Prostate gland (tissue), 2 donors: ENCODE measurements around the gene GPRC5B. TPM values are rescaled to one million over a fixed set of nuclear protein-coding genes. Genes with fewer than 3 reads are reported as not detected.

ENCODE experiments used
- DNase-seq: peaks from one replicate; pipeline ENCODE4 v3.0.0-alpha.2; 2019; ENCODE audit warnings: low spot score
- H3K27ac ChIP-seq, 2 donors: fragments of 200-600 bp; sonication (generic); 2 replicates each; pipeline ENCODE4 v1.5.1; 2017 to 2019
- H3K27me3 ChIP-seq: fragments of 200-600 bp; sonication (generic); replicated peaks from 2 replicates; pipeline ENCODE4 v1.5.1; 2019; ENCODE audit not compliant: insufficient read depth
- H3K36me3 ChIP-seq, 2 donors: fragments of 200-600 bp; sonication (generic); 1 replicate in 1 of 2; 2 replicates in 1 of 2; pipeline versions ENCODE4 v1.5.1 to v1.8.1; 2017 to 2019
- H3K4me1 ChIP-seq: fragments of 200-600 bp; sonication (generic); replicated peaks from 2 replicates; pipeline ENCODE4 v1.5.1; 2019
- H3K4me3 ChIP-seq, 2 donors: fragments of 200-600 bp; sonication (generic); 2 replicates each; pipeline ENCODE4 v1.5.1; 2017 to 2019
- H3K9me3 ChIP-seq: fragments of 200-600 bp; sonication (generic); 2 replicates; pipeline ENCODE4 v1.5.1; 2017
- POLR2A ChIP-seq: fragments of 450-650 bp; IDR thresholded peaks from one replicate; pipeline ENCODE4 v1.6.1; 2016; ENCODE audit warnings: antibody characterized with exemption, mild to moderate bottlenecking
- POLR2AphosphoS5 ChIP-seq: sonication (generic); formaldehyde crosslinking; IDR thresholded peaks from one replicate; pipeline ENCODE4 v1.6.1; 2017; ENCODE audit warnings: antibody characterized with exemption
- WGBS: methylation state at CpG from one replicate; pipeline ENCODE4 v1.1.5; 2018; 5-methylcytosine and 5-hydroxymethylcytosine counted together
- intact Hi-C: fragments of 100-400 bp; cut with DNase I; formaldehyde crosslinking; loops from one replicate; pipeline ENCODE4 v1.14.2; 2022
- total RNA-seq, 2 donors: library from RNA; depleted of rRNA; stranded (reverse); fragments of >200 nt; gene quantifications; one replicate each; pipeline ENCODE4 v1.1.0, GENCODE V29; 2016
- TF ChIP-seq, protein P1 (sequence below), 4 experiments: fragments of 200-600 bp in 2 of 4; fragments of 450-650 bp in 2 of 4; sonication (generic) in 2 of 4; IDR thresholded peaks; 1 replicate in 3 of 4; 2 replicates in 1 of 4; pipeline ENCODE4 v1.5.1; 2016 to 2019; ENCODE audit warnings: antibody characterized with exemption in 4 of 4, mild to moderate bottlenecking in 2 of 4, moderate library complexity in 2 of 4

GPRC5B gene
- total RNA-seq, 2 donors from 2014 or later, result 19.4 to 256 TPM

DNA sequence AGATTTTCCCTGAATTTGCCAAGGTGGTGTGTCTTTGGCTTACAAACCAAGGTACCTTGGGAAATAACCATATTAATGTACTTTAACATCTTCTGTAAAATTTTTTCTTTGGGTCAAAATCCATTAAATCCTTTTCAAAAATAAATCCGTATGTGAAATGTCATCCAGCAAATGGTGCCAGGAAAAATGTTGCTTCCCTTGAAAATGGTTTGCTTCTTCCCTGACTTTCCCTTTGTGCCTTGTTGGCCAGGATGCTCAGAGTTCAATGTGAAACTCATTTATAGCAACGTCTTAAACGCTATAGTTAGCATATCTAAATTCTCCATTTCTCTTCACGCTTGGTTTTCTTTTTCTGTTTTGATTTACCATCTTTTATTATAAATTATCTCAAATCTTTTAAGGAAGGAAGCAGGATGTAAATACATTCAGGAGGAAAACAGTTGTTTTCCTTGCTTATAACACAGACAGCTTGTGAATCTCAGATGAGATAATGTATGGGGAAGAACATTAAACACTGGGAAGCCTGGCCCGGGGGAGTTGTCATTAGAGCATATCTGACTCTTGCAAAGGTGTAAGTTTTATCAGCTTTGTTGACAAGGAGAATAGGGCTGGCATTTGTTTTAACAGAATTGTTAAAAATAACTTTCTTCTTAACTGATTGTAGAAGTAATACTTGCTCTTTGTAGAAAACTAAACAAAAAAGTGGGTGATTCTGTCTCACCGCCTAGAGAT lies 42.1 kb downstream of the GPRC5B start:
- TF ChIP-seq, protein P1, sequence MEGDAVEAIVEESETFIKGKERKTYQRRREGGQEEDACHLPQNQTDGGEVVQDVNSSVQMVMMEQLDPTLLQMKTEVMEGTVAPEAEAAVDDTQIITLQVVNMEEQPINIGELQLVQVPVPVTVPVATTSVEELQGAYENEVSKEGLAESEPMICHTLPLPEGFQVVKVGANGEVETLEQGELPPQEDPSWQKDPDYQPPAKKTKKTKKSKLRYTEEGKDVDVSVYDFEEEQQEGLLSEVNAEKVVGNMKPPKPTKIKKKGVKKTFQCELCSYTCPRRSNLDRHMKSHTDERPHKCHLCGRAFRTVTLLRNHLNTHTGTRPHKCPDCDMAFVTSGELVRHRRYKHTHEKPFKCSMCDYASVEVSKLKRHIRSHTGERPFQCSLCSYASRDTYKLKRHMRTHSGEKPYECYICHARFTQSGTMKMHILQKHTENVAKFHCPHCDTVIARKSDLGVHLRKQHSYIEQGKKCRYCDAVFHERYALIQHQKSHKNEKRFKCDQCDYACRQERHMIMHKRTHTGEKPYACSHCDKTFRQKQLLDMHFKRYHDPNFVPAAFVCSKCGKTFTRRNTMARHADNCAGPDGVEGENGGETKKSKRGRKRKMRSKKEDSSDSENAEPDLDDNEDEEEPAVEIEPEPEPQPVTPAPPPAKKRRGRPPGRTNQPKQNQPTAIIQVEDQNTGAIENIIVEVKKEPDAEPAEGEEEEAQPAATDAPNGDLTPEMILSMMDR (IDR thresholded peaks at IDR 0.05), result no peak
- no peak for TF ChIP-seq POLR2A
- no peak for TF ChIP-seq POLR2AphosphoS5
- Histone ChIP-seq H3K4me1 (no peaks in the 10 kb centered on the region), H3K36me3 (no peaks in the 10 kb centered on the region), H3K27ac (no peak overlapping the region), H3K27me3 (no peaks in the 10 kb centered on the region), H3K4me3 (no peak overlapping the region), H3K9me3 (no peaks in the 10 kb centered on the region)
- no peak for DNase-seq
- intact Hi-C loops, result no loop called here
- 75% methylated on average over 6 of the region's 6 CpGs for WGBS

DNA sequence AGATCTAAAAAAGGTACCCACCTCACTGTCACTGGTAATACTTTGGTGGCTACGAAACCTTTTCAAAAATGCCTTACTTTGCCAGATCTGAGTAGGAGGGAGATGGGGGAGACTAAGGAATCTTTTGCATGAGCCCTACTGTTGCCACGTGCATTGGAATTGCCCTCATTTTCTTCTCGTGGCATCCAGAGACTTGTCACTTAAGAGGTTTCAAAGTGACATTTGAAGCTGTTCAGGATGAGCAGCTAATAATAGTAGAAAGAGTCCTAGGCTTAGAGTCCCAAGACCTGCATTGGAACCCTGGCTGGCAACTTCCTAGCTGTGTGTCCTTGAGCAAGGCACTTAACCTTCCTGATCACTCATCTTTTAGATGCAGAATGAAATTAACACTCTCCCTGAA lies 43.5 kb downstream of the GPRC5B start:
- Histone ChIP-seq H3K9me3 (no peaks in the 10 kb centered on the region), H3K4me3 (no peak overlapping the region), H3K36me3 (no peaks in the 10 kb centered on the region), H3K4me1 (no peaks in the 10 kb centered on the region), H3K27ac (no peak overlapping the region), H3K27me3 (no peaks in the 10 kb centered on the region)
- DNase-seq, result no peak
- TF ChIP-seq POLR2A (no peak), POLR2AphosphoS5 (no peak)
- TF ChIP-seq, protein P1 (IDR thresholded peaks at IDR 0.05), result no peak
- 79% methylated on average over 3 of the region's 3 CpGs for WGBS
- intact Hi-C loops, result no loop called here

DNA sequence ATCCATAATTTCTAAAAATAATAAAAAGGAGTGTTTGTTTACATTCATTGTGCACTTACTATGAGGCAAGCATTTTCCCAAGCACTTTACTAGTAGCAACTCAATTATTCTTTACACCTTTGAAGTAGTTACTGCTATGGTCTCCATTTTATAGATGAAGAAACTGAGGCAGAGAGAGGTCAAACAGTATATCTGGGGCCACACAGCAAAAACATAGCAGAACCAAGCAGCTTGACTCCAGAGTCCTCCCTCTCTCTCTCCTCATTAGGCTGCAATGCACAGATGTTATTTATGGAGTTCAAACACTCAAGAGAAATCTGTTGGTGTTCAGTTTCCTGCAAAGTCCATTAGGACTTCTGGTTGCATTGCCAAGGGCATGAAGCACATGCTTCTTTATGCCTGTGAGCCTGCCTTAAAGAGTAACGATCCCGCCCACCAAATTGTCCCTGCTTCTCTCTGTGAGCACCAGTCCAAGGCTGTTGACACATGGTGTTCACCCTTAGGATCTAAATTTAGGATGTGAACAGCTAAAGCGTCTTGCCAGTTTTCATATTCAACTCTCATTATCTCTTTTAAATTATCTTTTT lies 44.0 kb downstream of the GPRC5B start:
- Histone ChIP-seq H3K36me3 (no peaks in the 10 kb centered on the region), H3K9me3 (no peaks in the 10 kb centered on the region), H3K4me1 (no peaks in the 10 kb centered on the region), H3K27ac (no peak overlapping the region), H3K4me3 (no peak overlapping the region), H3K27me3 (no peaks in the 10 kb centered on the region)
- intact Hi-C loops, result no loop called here
- DNase-seq, result no peak
- TF ChIP-seq POLR2A, result no peak
- TF ChIP-seq POLR2AphosphoS5, result no peak
- TF ChIP-seq, protein P1 (IDR thresholded peaks at IDR 0.05), result no peak
- WGBS, result 49% methylated on average over 3 of the region's 3 CpGs

DNA sequence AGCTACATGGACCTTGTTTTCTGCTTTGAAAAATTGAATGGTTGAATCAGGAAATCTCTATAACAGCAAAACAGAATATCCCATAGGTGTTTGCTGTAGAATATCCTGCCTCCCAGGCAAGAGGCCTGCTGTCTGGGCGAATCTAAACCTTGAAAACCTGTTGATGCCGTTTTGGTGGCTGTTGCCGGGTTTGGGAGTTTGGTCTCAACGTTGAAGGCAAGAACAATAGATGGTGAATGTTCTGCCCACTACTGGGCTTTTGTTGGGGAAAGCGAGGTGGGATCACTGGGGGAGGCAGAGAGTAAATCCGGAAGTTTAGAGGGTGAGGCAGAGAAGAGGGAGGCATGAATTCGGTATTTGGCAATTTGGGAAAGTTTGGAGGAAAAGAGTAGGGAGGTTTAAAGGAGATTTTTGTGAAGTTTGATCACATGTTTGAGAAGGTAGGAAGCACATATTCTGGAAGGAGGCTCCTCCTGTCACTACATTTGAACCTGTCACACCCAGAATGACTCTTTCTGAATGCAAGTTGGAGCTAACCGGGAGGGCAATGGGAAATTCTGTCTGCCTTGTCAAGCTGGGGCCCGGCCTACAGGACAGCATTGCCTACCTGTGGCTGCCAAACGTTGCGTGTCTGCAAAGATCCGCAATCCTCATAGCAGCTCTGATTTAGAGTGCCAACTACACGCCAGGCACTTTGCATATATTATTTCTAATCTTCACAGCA lies 46.5 kb downstream of the GPRC5B start:
- no peak overlapping the region for H3K4me3 ChIP-seq
- H3K27ac ChIP-seq, result no peak overlapping the region
- no peaks in the 10 kb centered on the region for H3K9me3 ChIP-seq
- WGBS, result 82% methylated on average over 13 of the region's 13 CpGs
- intact Hi-C loops, result no loop called here
- no peak for TF ChIP-seq POLR2A
- TF ChIP-seq, protein P1 (IDR thresholded peaks at IDR 0.05), result no peak
- no peak for TF ChIP-seq POLR2AphosphoS5
- DNase-seq, result no peak
- no peaks in the 10 kb centered on the region for H3K4me1 ChIP-seq
- no peaks in the 10 kb centered on the region for H3K27me3 ChIP-seq
- no peaks in the 10 kb centered on the region for H3K36me3 ChIP-seq
